OCI-LY1 (cell line): Measurements from ENCODE around the gene GLYATL1B.
"Not testable (repeated sequence)": the region's sequence is repeated elsewhere in the genome, so short reads cannot be mapped to it uniquely, and the experiment has no call there.

Experiments used
- H2AFZ ChIP-seq: fragments of 200-600 bp; sonication (generic), shearing (Covaris generic); 2 replicates; pipeline ENCODE4 v1.6.0; 2014; ENCODE audit warnings: antibody characterized with exemption, mild to moderate bottlenecking, low read length
- H3F3A ChIP-seq: fragments of 200-600 bp; sonication (generic), shearing (Covaris generic); 2 replicates; pipeline ENCODE4 v1.6.0; 2014; ENCODE audit warnings: mild to moderate bottlenecking, antibody characterized with exemption, low read length, moderate library complexity; ENCODE audit not compliant: insufficient read depth
- H3K27ac ChIP-seq: fragments of 200-600 bp; sonication (generic); 2 replicates; pipeline ENCODE4 v1.5.1; 2014; ENCODE audit warnings: low read length, mixed run types, mild to moderate bottlenecking, low read depth; ENCODE audit not compliant: poor library complexity, severe bottlenecking
- H3K27me3 ChIP-seq: fragments of 200-600 bp; sonication (generic); 2 replicates; pipeline ENCODE4 v1.6.0; 2014; ENCODE audit warnings: antibody characterized with exemption, mild to moderate bottlenecking, low read length, moderate library complexity; ENCODE audit not compliant: insufficient read depth
- H3K36me3 ChIP-seq: fragments of 200-600 bp; sonication (generic); 2 replicates; pipeline ENCODE4 v1.6.1; 2014; ENCODE audit warnings: mild to moderate bottlenecking, antibody characterized with exemption, low read length, moderate library complexity, mixed read lengths; ENCODE audit not compliant: insufficient read depth
- H3K4me1 ChIP-seq: fragments of 200-600 bp; sonication (generic); 2 replicates; pipeline ENCODE4 v1.5.1; 2014; ENCODE audit warnings: mild to moderate bottlenecking, low read length, moderate library complexity; ENCODE audit not compliant: insufficient read depth, severe bottlenecking
- H3K4me2 ChIP-seq: fragments of 200-600 bp; sonication (generic), shearing (Covaris generic); 2 replicates; pipeline ENCODE4 v1.6.1; 2014; ENCODE audit warnings: low read length
- H3K4me3 ChIP-seq: fragments of 200-600 bp; sonication (generic); 2 replicates; pipeline ENCODE4 v1.5.1; 2014; ENCODE audit warnings: low read length, low read depth, mild to moderate bottlenecking, mixed read lengths; ENCODE audit not compliant: poor library complexity, severe bottlenecking
- H3K79me2 ChIP-seq: fragments of 200-600 bp; shearing (Covaris generic); 2 replicates; pipeline ENCODE4 v1.6.1; 2016; ENCODE audit warnings: mixed run types, low read length, mixed read lengths; ENCODE audit not compliant: insufficient read depth
- H3K9ac ChIP-seq: fragments of 200-600 bp; sonication (generic), shearing (Covaris generic); 2 replicates; pipeline ENCODE4 v1.6.1; 2014; ENCODE audit warnings: mild to moderate bottlenecking, low read length, mixed read lengths
- H3K9me2 ChIP-seq: fragments of 200-600 bp; sonication (generic), shearing (Covaris generic); 2 replicates; pipeline ENCODE4 v1.6.1; 2014; ENCODE audit warnings: low read depth, mild to moderate bottlenecking, low read length, mixed read lengths
- H3K9me3 ChIP-seq: fragments of 200-600 bp; shearing (Covaris generic); 2 replicates; pipeline ENCODE4 v1.6.1; 2014; ENCODE audit warnings: low read length, mixed read lengths
- H4K20me1 ChIP-seq: fragments of 200-600 bp; sonication (generic), shearing (Covaris generic); 2 replicates; pipeline ENCODE4 v1.6.0; 2016; ENCODE audit warnings: mild to moderate bottlenecking, low read length; ENCODE audit not compliant: insufficient read depth
- EZH2 ChIP-seq: fragments of 200-600 bp; sonication (generic), shearing (Covaris generic); IDR thresholded peaks from 2 replicates; pipeline ENCODE4 v1.8.0; 2017; ENCODE audit warnings: borderline replicate concordance, mixed run types, mild to moderate bottlenecking, antibody characterized with exemption, low read length, moderate library complexity, mixed read lengths
- TF ChIP-seq, protein P1 (sequence below): fragments of 200-600 bp; sonication (generic), shearing (Covaris generic); IDR thresholded peaks from 2 replicates; pipeline ENCODE4 v1.5.1; 2017; ENCODE audit warnings: mild to moderate bottlenecking, antibody characterized with exemption, low read length, moderate library complexity, mixed read lengths

Gene GLYATL1B

GRCh38 chr11:59088162-59088561 is 2.1 kb downstream of the GLYATL1B start:
- H3K4me1 ChIP-seq, result peaks cover 23% of the 10 kb centered on the region
- H3K36me3 ChIP-seq, result peaks cover 42% of the 10 kb centered on the region
- H3F3A ChIP-seq, result no peaks in the 10 kb centered on the region
- H3K4me3 ChIP-seq, result no peak overlapping the region
- no peaks in the 10 kb centered on the region for H4K20me1 ChIP-seq
- H3K27ac ChIP-seq, result peak overlapping the region; percentile 18
- H3K27me3 ChIP-seq, result no peaks in the 10 kb centered on the region
- no peak overlapping the region for H3K9ac ChIP-seq
- TF ChIP-seq, protein P1, sequence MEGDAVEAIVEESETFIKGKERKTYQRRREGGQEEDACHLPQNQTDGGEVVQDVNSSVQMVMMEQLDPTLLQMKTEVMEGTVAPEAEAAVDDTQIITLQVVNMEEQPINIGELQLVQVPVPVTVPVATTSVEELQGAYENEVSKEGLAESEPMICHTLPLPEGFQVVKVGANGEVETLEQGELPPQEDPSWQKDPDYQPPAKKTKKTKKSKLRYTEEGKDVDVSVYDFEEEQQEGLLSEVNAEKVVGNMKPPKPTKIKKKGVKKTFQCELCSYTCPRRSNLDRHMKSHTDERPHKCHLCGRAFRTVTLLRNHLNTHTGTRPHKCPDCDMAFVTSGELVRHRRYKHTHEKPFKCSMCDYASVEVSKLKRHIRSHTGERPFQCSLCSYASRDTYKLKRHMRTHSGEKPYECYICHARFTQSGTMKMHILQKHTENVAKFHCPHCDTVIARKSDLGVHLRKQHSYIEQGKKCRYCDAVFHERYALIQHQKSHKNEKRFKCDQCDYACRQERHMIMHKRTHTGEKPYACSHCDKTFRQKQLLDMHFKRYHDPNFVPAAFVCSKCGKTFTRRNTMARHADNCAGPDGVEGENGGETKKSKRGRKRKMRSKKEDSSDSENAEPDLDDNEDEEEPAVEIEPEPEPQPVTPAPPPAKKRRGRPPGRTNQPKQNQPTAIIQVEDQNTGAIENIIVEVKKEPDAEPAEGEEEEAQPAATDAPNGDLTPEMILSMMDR, result no peak
- no peak for TF ChIP-seq EZH2
- H3K9me3 ChIP-seq, result no peaks in the 10 kb centered on the region
- no peak overlapping the region for H2AFZ ChIP-seq
- no peaks in the 10 kb centered on the region for H3K9me2 ChIP-seq
- H3K79me2 ChIP-seq, result no peaks in the 10 kb centered on the region
- no peak overlapping the region for H3K4me2 ChIP-seq

- peaks cover 55% of the 10 kb centered on the region for H3K4me1 ChIP-seq
- not testable (repeated sequence) for H3K27ac ChIP-seq, H3K27me3 ChIP-seq, H3K9ac ChIP-seq, H3K9me3 ChIP-seq, H3K9me2 ChIP-seq, H3K4me3 ChIP-seq, H2AFZ ChIP-seq, H3K4me2 ChIP-seq, H3F3A ChIP-seq, H4K20me1 ChIP-seq
- H3K36me3 ChIP-seq, result peaks cover 74% of the 10 kb centered on the region
- H3K79me2 ChIP-seq, result peaks cover 11% of the 10 kb centered on the region; the same call in 1 of the 2 replicates
Observed at GRCh38 chr11:59093576-59093975, 7.5 kb downstream of the GLYATL1B start.

DNA sequence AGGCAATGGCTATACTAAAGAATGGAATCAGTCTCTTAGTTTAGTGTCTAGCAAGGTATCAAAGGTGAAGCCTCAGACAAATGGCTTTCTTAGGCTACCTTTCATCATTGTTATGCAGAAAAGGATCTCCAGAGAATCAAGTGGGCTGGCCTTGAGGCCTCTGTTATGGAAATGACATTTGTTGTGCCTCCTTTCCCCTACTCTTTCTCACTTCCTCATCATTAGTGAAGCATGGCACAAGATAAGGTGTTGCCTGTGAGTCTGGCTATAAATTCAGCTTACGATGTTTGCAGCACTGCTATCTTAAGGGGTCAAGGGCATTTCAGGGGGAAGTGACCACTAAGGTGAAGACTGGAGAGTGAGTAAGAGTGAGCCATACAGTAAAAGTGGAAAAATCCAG is 9.1 kb downstream of the GLYATL1B start:
- H3K4me2 ChIP-seq, result peak overlapping the region; percentile 98; the same call in 1 of the 2 replicates
- H3K4me1 ChIP-seq, result peaks cover 58% of the 10 kb centered on the region
- H3K79me2 ChIP-seq, result peaks cover 16% of the 10 kb centered on the region
- H3K9me3 ChIP-seq, H2AFZ ChIP-seq, H3F3A ChIP-seq, H4K20me1 ChIP-seq, H3K9me2 ChIP-seq, H3K27me3 ChIP-seq: not testable (repeated sequence)
- H3K36me3 ChIP-seq, result peaks cover 76% of the 10 kb centered on the region
- H3K9ac ChIP-seq, result peak overlapping the region; percentile 27; the same call in 1 of the 2 replicates
- peak overlapping the region; percentile 98 for H3K27ac ChIP-seq
- H3K4me3 ChIP-seq, result peak overlapping the region; percentile 83

DNA sequence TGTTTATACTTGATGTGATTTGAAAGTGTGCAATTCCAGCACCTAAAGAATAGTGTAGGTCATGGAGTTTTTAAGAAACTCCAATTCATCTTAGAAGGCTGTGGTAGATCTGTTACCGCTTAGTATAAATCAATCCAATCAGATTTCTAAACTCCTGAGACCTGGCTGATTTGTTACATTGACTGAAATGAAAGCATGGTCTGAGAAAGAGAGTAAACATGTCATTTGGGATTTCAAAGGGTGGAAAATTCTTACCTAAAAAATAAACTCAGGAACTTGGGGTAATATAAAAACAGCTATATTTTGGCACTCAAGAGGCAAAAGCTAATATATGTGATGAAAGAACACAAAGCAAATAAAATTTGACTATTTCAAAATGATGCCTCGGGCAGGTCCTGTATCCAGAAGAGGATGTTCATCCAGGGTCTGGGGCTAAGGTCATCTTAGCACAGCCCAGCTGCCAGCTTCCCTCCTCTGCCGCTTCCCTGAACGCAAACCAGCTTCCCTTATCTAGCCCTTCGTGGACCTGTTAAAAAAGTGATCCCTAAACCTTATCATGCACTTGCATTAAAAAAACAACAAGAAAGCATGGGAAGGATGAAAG is 10.0 kb downstream of the GLYATL1B start:
- H3F3A ChIP-seq, H2AFZ ChIP-seq, H3K9me3 ChIP-seq, H3K9me2 ChIP-seq, H4K20me1 ChIP-seq, H3K27me3 ChIP-seq: not testable (repeated sequence)
- Histone ChIP-seq H3K4me1 (peaks cover 55% of the 10 kb centered on the region), H3K9ac (peak overlapping the region; percentile 27; the same call in 1 of the 2 replicates), H3K27ac (peak overlapping the region; percentile 98), H3K4me2 (peak overlapping the region; percentile 98), H3K4me3 (peak overlapping the region; percentile 83), H3K36me3 (peaks cover 79% of the 10 kb centered on the region), H3K79me2 (peaks cover 24% of the 10 kb centered on the region)
